Measurements from ENCODE around the gene ZNF33B. TPM values are rescaled to one million over a fixed set of nuclear protein-coding genes. Genes with fewer than 3 reads are reported as not detected.

The ZNF33B gene
- total and polyA plus RNA-seq, 4 donors: 23.8 to 31.0 (median 30.8) TPM

- Histone ChIP-seq H3K36me3 (ENCODE audit: control insufficient read depth, insufficient read depth, low read length) (peaks cover 6% of the 10 kb centered on the region), H3K27ac (ENCODE audit: low read depth, low read length) (no peak overlapping the region), H3K4me3 (ENCODE audit: low read depth, low read length) (no peak overlapping the region), H3K9me3 (ENCODE audit: control insufficient read depth, insufficient read depth, low read length) (peaks cover 19% of the 10 kb centered on the region), H3K27me3 (ENCODE audit: control insufficient read depth, insufficient read depth, low read length) (no peaks in the 10 kb centered on the region), H3K4me1 (ENCODE audit: control insufficient read depth, insufficient read depth, low read length) (no peaks in the 10 kb centered on the region)
- DNase-seq (ENCODE audit: low read depth in 4 of 6, low spot score in 6 of 6): peak in 1 of 6 donors; percentile 24
- WGBS (ENCODE audit: insufficient coverage): 57% methylated on average over 3 of the region's 5 CpGs
Observed at GRCh38 chr10:42543840-42544372, 94.5 kb downstream of the ZNF33B start.

Small RNA genes within 50 kb of the gene (small RNA-seq; reads per million reads assigned to genes)
- not detected for gene AL022345.1 (ENCODE audit: low replicate concordance)
- not detected for gene AL022345.2 (ENCODE audit: low replicate concordance)
- not detected for gene AL022345.3 (ENCODE audit: low replicate concordance)
- gene FXYD6P1 (ENCODE audit: low replicate concordance): not detected
- gene RNU6-1170P (ENCODE audit: low replicate concordance): not detected

Other genes starting within 250 kb of the ZNF33B start
- 10 to 100 TPM; 15.2 to 17.6 TPM for gene BMS1, start 144.2 kb upstream of the ZNF33B start, total RNA-seq
- 10 to 100 TPM; 13.4 to 14.1 TPM for gene BMS1, start 144.2 kb upstream of the ZNF33B start, polyA plus RNA-seq (ENCODE audit: insufficient read length in 2 of 2)

Data from spinal cord (tissue), 10 donors.